Measurements from ENCODE around the gene RAB30.

DNA sequence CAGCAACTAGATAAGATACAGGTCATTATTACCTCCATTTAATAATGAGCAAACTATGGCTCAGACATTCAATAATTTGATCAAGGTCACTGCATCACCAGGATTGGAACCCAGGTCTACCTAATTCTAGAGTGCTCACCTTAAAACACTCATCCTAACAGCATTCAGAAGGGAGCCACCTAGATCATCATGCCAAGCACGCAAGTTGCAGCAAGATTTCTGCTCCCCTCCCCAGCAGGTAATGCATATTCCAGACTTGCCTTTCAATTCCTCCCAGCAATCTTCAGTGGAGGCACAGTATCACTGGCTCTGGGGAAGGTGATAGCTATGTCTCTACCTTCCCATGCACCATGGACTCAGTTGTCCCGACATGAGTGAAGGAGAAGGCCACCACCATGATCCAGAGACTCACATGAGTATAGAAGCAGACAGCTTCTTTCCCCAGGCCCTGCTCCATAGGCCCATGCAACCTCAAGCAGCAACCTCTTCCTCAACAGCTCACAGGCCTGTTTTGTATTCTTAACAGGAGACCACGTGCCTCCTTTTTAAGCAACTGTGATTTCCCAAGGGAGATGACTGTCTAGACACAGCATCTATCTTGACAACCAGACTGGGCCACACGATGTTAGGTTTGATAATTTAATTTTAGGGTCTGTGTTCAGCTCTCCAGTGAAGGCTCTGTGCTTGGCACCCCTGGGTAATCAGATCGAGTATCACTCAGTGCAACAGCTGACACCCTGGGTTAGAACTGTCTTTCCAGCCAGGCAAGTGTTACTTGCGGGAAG is 36.4 kb downstream of the RAB30 start:
- TF ChIP-seq CTCF (IDR thresholded peaks at IDR 0.05): no peak
- TF ChIP-seq, protein P1, sequence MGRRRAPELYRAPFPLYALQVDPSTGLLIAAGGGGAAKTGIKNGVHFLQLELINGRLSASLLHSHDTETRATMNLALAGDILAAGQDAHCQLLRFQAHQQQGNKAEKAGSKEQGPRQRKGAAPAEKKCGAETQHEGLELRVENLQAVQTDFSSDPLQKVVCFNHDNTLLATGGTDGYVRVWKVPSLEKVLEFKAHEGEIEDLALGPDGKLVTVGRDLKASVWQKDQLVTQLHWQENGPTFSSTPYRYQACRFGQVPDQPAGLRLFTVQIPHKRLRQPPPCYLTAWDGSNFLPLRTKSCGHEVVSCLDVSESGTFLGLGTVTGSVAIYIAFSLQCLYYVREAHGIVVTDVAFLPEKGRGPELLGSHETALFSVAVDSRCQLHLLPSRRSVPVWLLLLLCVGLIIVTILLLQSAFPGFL (CRISPR knock-in tag; IDR thresholded peaks at IDR 0.05; ENCODE audit: borderline replicate concordance): no peak
- TF ChIP-seq SP1 (CRISPR knock-in tag; conservative IDR thresholded peaks at IDR 0.05): no peak
- no peak for TF ChIP-seq FOXP1 (CRISPR knock-in tag; IDR thresholded peaks at IDR 0.05; ENCODE audit: borderline replicate concordance)

Measured in WTC11 (cell line).